Urothelium cell line (cell line): ENCODE data around the gene PTPRCAP.
"Not testable (repeated sequence)": the region's sequence is repeated elsewhere in the genome, so short reads cannot be mapped to it uniquely, and the experiment has no call there.

ENCODE experiments used
- DNase-seq: peaks from one replicate; pipeline ENCODE4 v3.0.0; 2011; ENCODE audit warnings: low spot score, mixed read lengths
- FAIRE-seq: peaks from 2 replicates; lab custom pipeline; 2011; peaks lifted over from hg19 to GRCh38; lab: Jason Lieb, UNC

Gene PTPRCAP

DNA sequence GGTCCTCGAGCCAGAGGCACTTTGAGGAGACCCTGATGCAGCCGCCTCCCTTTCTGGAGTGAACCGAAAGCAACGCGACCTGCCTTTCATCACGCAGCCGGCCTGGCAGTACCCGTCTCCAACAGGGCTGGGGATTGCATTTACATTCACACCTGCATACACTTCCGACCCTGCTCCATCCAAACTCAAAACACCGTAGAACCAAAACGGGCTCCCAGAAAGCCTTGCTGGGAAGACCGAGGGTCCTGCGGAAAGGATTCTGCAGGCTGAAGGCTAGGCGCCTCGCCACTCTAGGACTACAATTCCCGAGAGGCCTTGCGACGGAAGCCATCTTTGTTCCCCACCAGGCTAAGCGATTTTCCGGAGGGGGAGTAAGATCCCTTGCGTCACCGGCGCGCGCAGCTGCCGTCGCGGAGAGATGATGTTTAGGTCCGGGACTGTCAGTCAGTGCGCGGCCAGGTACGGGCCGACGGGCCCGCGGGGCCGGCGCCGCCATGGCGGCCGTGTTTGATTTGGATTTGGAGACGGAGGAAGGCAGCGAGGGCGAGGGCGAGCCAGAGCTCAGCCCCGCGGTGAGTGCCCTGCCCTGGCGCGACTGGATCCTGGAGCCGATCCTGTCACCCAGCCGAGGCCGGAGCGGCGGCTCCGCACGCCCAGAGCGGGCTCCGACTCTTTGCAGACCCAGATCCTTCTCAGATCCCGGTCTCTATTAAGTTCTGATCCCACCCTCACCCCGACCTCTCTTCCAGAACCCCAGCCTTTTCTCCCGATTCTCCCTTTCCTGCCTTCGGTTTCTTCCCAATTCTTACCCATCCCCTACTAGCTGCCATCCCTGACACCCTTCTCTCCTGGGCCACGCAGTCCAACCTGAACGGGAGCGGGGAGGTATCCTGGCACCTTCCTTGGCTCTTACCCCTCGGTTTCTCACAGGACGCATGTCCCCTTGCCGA is 9.2 kb downstream of the PTPRCAP start, which contains the start of gene RPS6KB2:
RPS6KB2 (plus strand) TSS at position 443 of the 950 bp plus-strand sequence; CDS start at position 495, 52 bp downstream.
- FAIRE-seq (peak; percentile 77), DNase-seq (peak; percentile 98)

DNA sequence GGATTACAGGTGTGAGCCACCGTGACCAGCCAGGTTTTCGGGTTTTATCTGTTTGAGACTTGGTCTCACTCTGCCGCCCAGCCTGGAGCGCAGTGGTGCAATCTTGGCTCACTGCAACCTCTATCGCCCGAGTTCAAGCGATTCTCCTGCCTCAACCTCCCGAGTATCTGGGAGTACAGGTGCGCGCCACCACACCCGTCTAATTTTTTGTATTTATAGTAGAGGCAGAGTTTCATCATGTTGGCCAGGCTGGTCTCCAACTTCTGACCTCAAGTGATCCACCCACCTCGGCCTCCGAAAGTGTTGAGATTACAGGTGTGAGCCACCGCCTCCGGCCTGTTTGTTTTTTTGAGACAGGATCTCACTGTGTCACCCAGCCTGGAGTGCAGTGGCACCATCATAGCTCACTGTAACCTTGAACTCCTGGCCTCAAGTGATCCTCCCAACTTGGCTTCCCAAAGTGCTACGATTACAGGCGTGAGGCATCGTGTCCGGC is 10.1 kb downstream of the PTPRCAP start:
- FAIRE-seq, DNase-seq: not testable (repeated sequence)

DNA sequence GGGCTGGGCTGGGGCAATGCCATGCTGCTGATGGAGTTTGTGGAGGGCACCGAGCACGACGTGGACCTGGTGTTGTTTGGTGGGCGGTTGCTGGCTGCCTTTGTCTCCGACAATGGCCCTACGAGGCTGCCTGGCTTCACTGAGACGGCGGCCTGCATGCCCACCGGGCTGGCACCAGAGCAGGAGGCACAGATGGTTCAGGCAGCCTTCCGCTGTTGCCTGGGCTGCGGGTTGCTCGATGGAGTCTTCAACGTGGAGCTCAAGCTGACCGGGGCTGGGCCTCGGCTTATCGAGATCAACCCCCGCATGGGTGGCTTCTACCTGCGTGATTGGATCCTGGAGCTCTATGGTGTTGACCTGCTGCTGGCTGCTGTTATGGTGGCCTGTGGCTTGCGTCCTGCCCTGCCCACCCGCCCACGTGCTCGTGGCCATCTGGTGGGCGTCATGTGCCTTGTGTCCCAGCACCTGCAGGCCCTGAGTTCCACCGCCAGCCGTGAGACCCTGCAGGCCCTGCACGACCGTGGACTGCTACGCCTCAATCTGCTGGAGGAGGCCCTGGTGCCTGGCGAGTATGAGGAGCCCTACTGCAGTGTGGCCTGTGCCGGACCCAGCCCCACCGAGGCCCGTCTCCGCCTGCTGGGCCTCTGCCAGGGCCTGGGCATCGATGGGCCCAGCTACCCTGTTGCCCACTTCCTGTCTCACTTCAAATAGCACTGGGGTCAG is 13.4 kb downstream of the PTPRCAP start:
- FAIRE-seq, result no peak
- DNase-seq, result no peak

- DNase-seq, result no peak
- FAIRE-seq, result no peak
Observed at GRCh38 chr11:67423466-67423865, 14.0 kb downstream of the PTPRCAP start.

- no peak for FAIRE-seq
- no peak for DNase-seq
Observed at GRCh38 chr11:67422891-67423290, 14.6 kb downstream of the PTPRCAP start.

GRCh38 chr11:67421430-67422031 is 16.0 kb downstream of the PTPRCAP start:
- FAIRE-seq, result no peak

GRCh38 chr11:67420646-67421429 is 16.6 kb downstream of the PTPRCAP start:
- peak; percentile 81 for FAIRE-seq
- DNase-seq, result peak; percentile 98

More at GRCh38 chr11:67421430-67422031, 16.0 kb downstream of the PTPRCAP start:
- no peak for DNase-seq

- FAIRE-seq (no peak), DNase-seq (no peak)
Observed at GRCh38 chr11:67420147-67420645, 17.3 kb downstream of the PTPRCAP start.

DNA sequence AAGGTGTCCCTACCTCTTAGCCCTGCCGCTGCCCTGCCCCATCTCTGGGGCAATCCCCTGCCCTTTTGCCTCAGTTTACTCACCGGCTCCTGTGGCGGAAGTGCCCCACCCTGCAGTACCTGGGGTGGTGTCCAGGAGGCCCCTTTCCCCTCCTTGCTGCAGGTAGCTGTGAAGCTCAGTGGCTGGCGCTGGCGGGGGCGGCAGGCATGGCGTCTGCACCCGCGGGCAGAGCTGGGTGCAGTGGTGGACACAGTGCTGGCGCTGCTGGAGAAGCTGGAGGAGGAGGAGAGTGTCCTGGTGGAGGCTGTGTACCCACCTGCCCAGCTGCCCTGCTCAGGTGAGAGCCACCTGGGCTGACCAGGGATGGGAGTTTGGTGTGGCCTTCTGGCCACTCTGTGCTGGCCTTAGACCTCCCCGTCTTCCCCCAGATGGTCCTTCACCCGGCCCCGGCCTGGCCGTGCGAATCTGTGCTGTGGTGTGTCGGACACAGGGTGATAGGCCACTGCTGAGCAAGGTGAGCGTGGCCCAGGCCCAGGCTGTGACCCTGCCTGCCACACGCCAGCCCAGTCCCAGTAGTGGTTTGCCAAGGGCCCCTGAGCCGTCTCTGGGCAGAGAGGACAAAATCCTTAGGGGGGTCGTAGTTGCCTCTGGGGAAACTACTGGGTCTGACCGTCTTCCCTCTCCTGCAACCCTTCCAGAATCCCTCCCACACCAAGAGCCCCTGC is 18.0 kb downstream of the PTPRCAP start:
- FAIRE-seq, result no peak

GRCh38 chr11:67418476-67419281 is 18.8 kb downstream of the PTPRCAP start:
- peak; percentile 13 for FAIRE-seq

More for the DNA sequence above, 18.0 kb downstream of the PTPRCAP start:
- DNase-seq, result no peak

DNA sequence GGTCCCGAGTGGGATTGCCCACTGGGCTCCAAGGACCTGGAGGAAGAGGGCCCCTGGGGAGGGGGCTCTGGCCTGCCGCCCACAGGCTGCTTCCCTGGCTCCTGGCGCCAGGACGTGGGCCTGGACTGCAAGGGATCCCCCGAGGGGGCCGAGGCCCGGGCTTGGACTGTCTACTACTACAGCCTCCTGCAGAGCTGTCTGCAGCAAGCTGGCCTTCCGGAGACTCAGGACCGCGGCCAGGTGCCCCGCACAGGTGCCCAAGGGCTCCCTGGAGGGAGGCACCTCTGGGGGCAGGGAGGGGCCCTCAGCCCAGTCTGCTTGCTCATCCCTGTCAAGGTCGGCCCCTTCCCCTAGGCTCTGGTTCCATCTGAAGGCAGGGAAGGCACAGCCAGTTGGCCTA is 20.1 kb downstream of the PTPRCAP start:
- no peak for FAIRE-seq
- no peak for DNase-seq

More at GRCh38 chr11:67418476-67419281, 18.8 kb downstream of the PTPRCAP start:
- no peak for DNase-seq

DNA sequence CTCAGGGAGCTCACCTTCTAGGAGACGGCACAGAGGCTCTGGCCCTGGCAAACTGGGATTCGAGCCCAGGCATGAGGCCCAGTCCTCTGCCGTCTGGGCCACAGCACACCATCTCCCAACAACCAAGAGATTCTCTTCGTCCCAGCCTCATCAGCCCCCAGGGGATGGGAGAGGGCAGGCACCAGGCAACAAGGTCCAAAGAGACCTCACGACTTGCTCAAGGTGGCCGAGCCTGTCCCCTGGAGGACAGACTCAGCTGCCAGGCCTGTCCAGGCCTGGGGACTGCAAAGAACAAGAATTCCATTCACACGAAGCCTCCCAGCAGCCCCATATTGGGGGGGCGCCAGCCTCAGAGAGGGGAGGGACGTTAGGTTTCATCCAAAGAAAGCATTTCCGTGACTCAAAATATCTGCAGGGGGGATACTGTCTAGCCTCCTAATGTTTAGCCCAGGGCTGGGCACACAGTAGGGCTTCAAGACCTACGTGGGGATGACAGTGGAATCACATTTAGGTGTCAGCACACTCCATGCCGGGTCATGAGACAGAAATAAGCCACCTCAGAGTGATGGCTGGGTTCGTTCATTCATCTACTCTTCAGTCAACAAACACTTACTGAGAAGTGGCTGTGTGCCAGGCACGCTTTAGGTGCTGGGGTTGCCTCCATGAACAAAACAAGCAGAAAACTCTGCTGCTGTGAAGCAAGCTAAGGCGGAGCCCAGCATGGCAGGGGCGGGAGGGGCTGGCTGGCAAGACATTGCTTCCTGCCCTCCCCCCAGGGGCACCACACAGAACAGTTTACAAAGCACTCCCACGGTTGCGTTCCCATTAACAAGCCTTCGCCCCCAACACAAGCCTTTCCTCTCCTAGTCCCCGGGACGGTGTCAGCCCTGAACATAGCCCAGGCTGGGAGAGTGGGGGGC is 20.8 kb downstream of the PTPRCAP start:
- FAIRE-seq (no peak), DNase-seq (no peak)

- DNase-seq, result no peak
- no peak for FAIRE-seq
Observed at GRCh38 chr11:67415501-67416304, 21.8 kb downstream of the PTPRCAP start, which contains the start of gene CARNS1. Gene CARNS1 (plus strand): TSS chr11:67415678. CDS start chr11:67416200, 522 bp downstream.

DNA sequence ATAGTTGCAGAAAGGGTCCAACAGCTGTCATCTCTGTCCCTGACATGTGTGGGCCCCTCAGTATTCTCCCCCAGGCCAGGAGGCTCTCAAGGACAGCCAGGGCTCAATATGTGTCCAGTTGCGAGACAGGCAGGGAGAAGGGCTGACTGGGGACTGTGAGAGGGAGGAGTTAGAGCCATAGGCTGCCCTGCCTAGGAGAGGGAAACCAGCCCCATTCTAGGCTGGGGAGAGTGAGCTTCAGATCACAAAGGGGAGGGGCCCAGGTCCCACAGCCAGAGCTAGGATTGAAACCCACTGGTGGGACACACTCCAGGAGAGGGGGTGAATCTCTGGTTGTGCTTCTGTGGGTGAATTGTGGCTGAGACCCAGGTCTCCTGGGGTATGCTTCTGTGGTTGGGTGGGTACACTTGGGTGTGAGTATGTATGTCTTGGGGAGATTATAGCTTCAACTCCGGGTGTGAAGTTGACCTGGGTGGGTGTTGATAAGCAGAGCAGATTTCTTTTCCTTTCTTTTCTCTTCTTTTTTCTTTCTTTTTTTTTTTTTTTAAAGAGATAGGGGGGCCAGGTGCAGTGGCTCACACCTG is 24.1 kb downstream of the PTPRCAP start:
- FAIRE-seq, result no peak

GRCh38 chr11:67412495-67413179 is 24.8 kb downstream of the PTPRCAP start:
- DNase-seq (no peak), FAIRE-seq (no peak)

More for the DNA sequence above, 24.1 kb downstream of the PTPRCAP start:
- DNase-seq, result no peak

DNA sequence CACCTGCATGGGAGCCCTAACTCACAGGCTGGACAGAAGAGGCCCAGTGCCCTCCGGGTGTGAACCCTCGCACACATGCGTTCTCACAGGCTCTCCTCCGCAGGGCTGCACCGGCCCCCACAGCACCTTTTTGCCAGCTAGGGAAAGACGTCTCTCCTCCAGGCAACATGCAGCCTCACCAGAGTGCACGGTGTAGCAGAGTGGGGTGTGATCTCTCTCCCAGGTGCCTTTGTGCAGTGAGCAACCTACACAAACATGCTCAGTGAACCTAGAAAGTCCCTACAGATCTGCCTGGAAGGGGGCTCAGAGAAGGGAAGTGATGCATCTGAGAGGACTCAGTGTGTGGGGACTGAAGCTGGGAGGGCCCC is 25.7 kb downstream of the PTPRCAP start:
- DNase-seq (no peak), FAIRE-seq (no peak)
